MM.1S (cell line): ENCODE results near the gene ZNF599.

Experiments
- EZH2phosphoT487 ChIP-seq: fragments of 300-600 bp; sonication (generic); IDR thresholded peaks from 2 replicates; pipeline ENCODE4 v1.6.1; 2018; ENCODE audit warnings: antibody characterized with exemption, low read length
- TF ChIP-seq, protein P1 (sequence below): fragments of 300-600 bp; sonication (generic); IDR thresholded peaks from 2 replicates; pipeline ENCODE4 v1.5.1; 2016; ENCODE audit warnings: antibody characterized with exemption, low read length, mixed read lengths

DNA sequence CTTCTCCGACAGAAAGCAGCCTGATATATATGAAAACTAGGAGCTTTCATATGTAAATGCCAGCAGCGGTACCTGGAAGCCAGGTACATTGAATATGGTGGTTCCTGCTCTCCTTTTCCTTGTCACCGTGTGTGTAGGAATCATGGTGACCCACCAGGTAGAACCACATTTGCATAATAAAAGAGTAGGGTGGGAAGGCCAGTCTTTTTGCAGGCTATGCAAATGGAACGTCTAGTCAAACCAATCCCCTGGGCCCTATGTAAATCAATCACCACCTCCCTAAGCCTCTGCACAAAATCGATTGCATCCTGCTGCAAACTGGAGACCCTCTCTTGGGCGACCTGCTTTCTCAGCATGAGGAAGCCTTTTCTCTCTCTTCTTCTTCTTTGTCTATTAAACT lies 61.1 kb downstream of the ZNF599 start:
- TF ChIP-seq, protein P1, sequence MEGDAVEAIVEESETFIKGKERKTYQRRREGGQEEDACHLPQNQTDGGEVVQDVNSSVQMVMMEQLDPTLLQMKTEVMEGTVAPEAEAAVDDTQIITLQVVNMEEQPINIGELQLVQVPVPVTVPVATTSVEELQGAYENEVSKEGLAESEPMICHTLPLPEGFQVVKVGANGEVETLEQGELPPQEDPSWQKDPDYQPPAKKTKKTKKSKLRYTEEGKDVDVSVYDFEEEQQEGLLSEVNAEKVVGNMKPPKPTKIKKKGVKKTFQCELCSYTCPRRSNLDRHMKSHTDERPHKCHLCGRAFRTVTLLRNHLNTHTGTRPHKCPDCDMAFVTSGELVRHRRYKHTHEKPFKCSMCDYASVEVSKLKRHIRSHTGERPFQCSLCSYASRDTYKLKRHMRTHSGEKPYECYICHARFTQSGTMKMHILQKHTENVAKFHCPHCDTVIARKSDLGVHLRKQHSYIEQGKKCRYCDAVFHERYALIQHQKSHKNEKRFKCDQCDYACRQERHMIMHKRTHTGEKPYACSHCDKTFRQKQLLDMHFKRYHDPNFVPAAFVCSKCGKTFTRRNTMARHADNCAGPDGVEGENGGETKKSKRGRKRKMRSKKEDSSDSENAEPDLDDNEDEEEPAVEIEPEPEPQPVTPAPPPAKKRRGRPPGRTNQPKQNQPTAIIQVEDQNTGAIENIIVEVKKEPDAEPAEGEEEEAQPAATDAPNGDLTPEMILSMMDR = no peak
- TF ChIP-seq EZH2phosphoT487 = no peak
